HG03565 (cell line): ENCODE results near the gene GPI.
"Not testable (repeated sequence)": the region's sequence is repeated elsewhere in the genome, so short reads cannot be mapped to it uniquely, and the experiment has no call there.

ENCODE experiments used
- ATAC-seq: cut with Tn5 transposase; IDR thresholded peaks from one replicate; pipeline ENCODE4 v1.9.1; 2021; ENCODE audit warnings: mild to moderate bottlenecking, moderate library complexity; ENCODE audit not compliant: unreplicated experiment

Gene GPI

DNA sequence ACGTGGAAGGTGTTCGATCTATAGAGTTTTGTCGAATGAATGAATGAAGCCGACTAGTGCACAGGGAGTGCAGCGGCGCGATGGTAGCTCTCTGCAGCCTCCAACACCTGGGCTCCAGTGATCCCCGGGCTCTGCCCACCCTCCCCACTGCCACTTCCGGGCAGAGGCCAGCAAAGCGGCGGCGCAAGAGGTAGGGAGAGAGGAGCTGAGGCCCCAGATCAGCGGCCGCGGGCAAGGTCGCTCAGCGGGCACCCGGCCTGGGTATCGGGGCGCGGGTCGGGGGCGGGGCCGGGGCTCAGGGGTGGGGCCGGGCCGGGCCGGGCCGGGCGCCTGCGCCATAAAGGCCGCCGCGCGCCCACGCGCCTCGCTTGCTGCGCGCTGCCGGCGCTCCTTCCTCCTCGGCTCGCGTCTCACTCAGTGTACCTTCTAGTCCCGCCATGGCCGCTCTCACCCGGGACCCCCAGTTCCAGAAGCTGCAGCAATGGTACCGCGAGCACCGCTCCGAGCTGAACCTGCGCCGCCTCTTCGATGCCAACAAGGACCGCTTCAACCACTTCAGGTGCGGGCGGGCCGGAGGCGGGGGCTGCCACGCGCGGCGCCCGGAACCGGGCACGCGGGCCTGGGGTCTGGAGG is at the start of gene GPI:
Gene GPI (plus strand): TSS at position 367 of the 633 bp plus-strand sequence. CDS start 71 bp downstream, at position 438.
- ATAC-seq = peak; percentile 53

DNA sequence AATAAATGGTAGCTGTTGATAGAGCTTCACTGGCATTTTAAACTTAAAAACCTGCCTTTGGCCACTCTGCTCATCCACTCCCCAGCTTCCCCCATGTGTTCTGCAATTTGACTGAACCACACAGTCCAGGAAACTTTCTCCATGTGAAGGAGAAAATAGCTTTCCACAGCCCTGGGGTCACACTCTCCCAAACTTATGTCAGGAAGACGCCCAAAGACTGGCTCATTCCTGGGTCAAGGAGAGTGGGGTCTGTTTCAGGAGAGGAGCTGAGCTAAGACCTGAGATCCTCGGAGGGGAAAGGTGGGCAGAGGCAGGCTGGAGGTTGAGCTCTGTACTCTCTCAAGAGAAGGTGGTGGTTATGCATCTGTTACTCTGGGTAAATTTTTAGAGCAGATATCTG is 48.7 kb upstream of the GPI start:
- no peak for ATAC-seq

DNA sequence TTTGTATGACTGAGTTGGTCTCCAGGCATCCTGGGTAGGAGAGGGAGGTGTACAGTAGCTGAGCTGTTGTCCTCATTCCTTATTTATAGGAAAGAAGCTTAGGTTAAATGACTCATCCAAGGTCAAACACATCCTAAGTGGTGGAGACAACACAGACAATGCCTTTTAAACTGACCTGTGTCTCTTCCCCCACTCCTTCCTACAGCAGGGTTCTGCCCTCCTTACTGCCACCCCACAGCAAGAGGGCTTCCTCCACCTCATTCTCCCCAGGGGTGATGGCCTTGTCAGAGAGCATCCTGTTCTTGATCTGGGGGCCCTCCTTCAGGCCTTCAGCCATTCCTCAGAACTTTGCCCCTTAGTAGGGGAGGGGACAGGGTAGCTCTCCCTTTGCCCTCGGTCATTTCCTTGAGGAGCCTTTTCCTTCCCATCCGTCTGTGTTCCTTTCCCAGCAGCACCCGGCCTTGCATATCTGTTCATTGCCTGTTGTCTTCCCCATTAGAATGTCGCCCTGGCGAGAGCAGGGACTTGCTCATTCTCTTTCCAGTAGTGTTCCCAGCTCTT is 48.2 kb upstream of the GPI start:
- ATAC-seq = no peak

DNA sequence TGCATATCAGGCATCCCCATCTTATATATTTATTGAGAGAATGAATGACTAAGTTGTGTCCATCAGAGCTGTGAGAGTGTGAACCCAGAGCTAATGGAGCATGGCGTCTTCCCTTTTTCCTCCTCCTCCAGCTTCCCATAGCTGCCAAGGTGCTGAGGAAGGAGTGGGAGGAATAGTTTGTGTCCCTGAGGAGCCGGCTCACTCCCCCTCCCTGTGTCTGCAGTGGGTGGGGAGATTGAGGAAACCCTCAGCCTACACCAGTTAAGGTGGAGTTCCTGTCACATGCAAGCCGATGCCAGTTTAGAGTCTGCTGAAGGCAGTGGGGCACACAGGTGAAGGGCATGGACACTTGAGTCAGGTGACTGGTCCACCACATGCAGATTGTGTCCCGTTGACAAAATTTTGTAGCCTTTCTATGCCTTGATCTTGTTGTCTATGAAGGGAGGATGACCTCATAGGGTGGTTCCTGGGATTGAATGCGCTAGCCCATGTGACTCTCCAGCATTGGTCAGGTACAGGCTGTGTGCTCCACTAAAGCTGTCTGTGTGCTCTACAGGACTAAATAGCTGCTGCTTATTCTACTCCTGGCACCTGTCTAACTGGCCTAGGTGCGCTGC is 47.6 kb upstream of the GPI start:
- ATAC-seq = no peak

- ATAC-seq = no peak
Measured at GRCh38 chr19:34319230-34319585, 45.8 kb upstream of the GPI start.

- ATAC-seq = no peak
Measured at GRCh38 chr19:34319785-34320184, 45.2 kb upstream of the GPI start.

- no peak for ATAC-seq
Measured at GRCh38 chr19:34320277-34320676, 44.7 kb upstream of the GPI start.

GRCh38 chr19:34321735-34322134 is 43.3 kb upstream of the GPI start:
- no peak for ATAC-seq

DNA sequence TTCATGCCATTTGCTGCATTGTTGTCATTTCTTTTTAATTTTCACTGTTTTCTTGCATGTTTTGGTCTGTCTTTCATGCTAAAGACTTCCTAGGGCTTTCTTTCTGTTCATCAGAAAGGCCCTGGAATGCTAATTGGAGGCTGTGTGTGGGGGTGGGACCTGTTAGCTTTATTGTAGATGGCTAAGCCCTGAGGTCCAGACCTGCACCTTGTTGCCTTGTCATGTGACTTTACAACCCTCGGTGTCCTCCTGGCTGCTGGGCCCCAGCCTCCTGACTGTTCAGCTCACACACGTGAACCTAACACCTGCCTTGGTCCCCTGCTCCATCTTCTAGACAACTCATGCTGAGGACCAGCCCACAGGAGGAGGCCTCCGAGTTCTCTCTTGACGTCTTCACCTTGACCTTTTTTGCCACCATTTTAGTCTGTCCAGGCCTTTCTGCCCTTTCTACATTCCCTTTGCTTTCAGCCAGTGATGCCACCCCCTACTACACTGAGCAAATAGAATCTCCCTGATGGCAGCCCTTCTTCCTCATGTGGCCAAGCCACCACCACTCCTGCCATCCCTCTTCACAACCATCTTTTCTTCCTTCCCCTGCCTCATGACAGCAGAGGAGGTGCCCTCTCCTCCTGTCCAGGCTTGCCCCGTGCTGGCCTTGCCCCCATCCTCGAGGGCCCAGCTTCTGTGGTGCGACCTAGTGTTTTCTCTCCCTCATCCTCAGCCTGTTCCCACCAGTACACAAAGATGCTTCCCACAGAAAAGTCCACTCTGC is 41.4 kb upstream of the GPI start:
- no peak for ATAC-seq

- no peak for ATAC-seq
Measured at GRCh38 chr19:34324320-34324719, 40.7 kb upstream of the GPI start.

- no peak for ATAC-seq
Measured at GRCh38 chr19:34325181-34325580, 39.8 kb upstream of the GPI start.

- ATAC-seq = no peak
Measured at GRCh38 chr19:34325981-34326787, 38.8 kb upstream of the GPI start.

- no peak for ATAC-seq
Measured at GRCh38 chr19:34327851-34328250, 37.1 kb upstream of the GPI start.

- ATAC-seq = no peak
Measured at GRCh38 chr19:34328982-34329381, 36.0 kb upstream of the GPI start.

DNA sequence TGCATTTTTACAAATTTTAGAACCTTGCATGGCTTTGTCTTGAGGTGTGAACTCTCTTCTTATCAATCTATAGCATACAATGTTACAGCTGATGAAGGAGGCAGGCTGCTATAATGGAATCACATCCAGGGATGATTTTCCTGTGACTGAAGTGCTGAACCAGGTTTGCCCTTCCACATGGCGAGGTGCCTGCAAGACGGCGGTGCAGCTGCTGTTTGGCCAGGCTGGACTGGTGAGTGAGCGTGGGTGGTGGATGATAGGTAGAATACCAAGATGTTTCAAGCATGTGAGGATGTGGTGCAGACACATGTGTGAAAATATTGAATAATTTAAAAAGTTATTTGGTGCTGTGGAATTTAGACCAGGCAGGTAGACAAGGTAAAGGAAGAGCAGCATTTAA is 34.9 kb upstream of the GPI start:
- ATAC-seq = no peak

- ATAC-seq = not testable (repeated sequence)
Measured at GRCh38 chr19:34330596-34330995, 34.4 kb upstream of the GPI start.

DNA sequence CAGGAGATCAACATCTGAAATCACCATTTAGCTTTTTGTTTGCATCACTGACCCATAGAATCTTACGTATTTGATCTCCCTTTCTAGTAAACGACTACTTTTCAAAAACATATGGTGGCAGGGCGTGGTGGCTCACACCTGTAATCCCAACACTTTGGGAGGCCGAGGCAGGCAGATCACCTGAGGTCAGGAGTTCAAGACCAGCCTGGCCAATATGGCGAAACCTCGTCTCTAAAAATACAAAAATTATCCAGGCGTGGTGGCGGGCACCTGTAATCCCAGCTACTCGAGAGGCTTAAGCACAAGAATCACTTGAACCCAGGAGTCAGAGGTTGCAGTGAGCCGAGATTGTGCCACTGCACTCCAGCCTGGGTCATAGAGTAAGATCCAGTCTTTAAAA is 33.4 kb upstream of the GPI start:
- not testable (repeated sequence) for ATAC-seq

- no peak for ATAC-seq
Measured at GRCh38 chr19:34332027-34332760, 32.8 kb upstream of the GPI start.

DNA sequence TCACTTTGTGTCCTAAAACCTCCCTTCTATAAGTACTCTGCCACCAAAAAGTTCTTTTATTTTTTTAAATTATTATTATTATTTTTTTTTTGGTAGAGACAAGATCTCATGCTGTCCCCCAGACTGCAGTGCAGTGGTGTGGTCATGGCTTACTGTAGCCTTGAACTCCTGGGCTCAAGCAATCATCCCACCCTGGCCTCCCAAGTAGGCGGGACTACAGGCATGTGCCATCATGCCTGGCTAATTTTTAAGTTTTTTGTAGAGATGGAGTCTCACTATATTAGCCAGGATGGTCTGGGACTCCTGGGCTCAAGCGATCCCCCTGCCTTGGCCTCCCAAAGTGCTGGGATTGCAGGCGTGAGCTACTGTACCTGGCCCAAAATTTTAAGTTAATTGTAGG is 29.1 kb upstream of the GPI start:
- no peak for ATAC-seq

GRCh38 chr19:34336781-34337271 is 28.2 kb upstream of the GPI start:
- no peak for ATAC-seq
